HepG2 (cell line): ENCODE measurements around the gene KCTD18. TPM values are rescaled to one million over a fixed set of nuclear protein-coding genes. Genes with fewer than 3 reads are reported as not detected.

Source experiments
- ATAC-seq: fragments of 200-7000 bp; cut with Tn5 transposase; 3 replicates; pipeline ENCODE4 v1.9.1; 2020; ENCODE audit warnings: mild to moderate bottlenecking, moderate library complexity
- BruUV-seq: library from RNA; stranded (reverse); fragments of 400-500 nt; replicated peaks from 2 replicates; lab custom pipeline; 2021; lab: Mats Ljungman, UMichigan
- CTCF ChIA-PET: fragments of 300-600 bp; formaldehyde crosslinking; extraction: SDS; loops from one replicate; lab custom pipeline; 2021; ENCODE audit warnings: low total read pairs, inconsistent platforms, low intra/inter-chr PET ratio; lab: Yijun Ruan, JAX
- POLR2A ChIA-PET: fragments of 350-600 bp; sonication (Branson Sonifier 250); formaldehyde crosslinking; loops from one replicate; lab custom pipeline; 2020; ENCODE audit warnings: antibody characterized with exemption, inconsistent platforms; lab: Yijun Ruan, JAX
- DNase-seq: peaks from one replicate; pipeline ENCODE4 v3.0.0-alpha.2; 2015; ENCODE audit warnings: low spot score
- FAIRE-seq: peaks from 3 replicates; lab custom pipeline; 2011; peaks lifted over from hg19 to GRCh38; lab: Jason Lieb, UNC
- H2AFZ ChIP-seq: one replicate; pipeline ENCODE4 v1.6.1; 2011; ENCODE audit warnings: low read length, inconsistent platforms
- H3K27ac ChIP-seq: fragments of 300-600 bp; 3 replicates; pipeline ENCODE4 v1.8.0; 2011; ENCODE audit warnings: mixed run types, mild to moderate bottlenecking, mixed read lengths, low read length, inconsistent platforms; ENCODE audit not compliant: insufficient read depth; ENCODE audit errors: extremely low read length
- H3K27me3 ChIP-seq, 2 experiments: fragments of 200-600 bp in 1 of 2; 2 replicates in 1 of 2; 3 replicates in 1 of 2; pipeline versions ENCODE4 v1.6.0 to v1.8.0; 2011; ENCODE audit warnings: low read length in 2 of 2, mild to moderate bottlenecking in 2 of 2, moderate library complexity in 2 of 2, inconsistent platforms in 1 of 2; ENCODE audit not compliant: insufficient read depth in 2 of 2, control insufficient read depth in 1 of 2
- H3K36me3 ChIP-seq, 2 experiments: fragments of 200-600 bp in 1 of 2; replicated peaks in 1 of 2; 2 replicates in 1 of 2; 3 replicates in 1 of 2; pipeline versions ENCODE4 v1.5.1 to v1.8.0; 2011; ENCODE audit warnings: low read length in 2 of 2, inconsistent platforms in 1 of 2; ENCODE audit not compliant: insufficient read depth in 2 of 2, control insufficient read depth in 1 of 2
- H3K4me1 ChIP-seq: 2 replicates; pipeline ENCODE4 v1.5.1; 2012; ENCODE audit warnings: low read length, inconsistent platforms; ENCODE audit not compliant: insufficient read depth
- H3K4me2 ChIP-seq: 2 replicates; pipeline ENCODE4 v1.6.0; 2011; ENCODE audit warnings: low read depth, low read length, inconsistent platforms
- H3K4me3 ChIP-seq, 3 experiments: fragments of 200-600 bp in 1 of 3; sonication (generic), shearing (Covaris generic) in 1 of 3; replicated peaks in 1 of 3; 2 replicates each; pipeline ENCODE4 v1.5.1; 2011 to 2016; ENCODE audit warnings: low read length in 3 of 3, inconsistent platforms in 2 of 3, low read depth in 2 of 3, mild to moderate bottlenecking in 2 of 3, control low read depth in 1 of 3, mixed read lengths in 1 of 3; ENCODE audit not compliant: insufficient read depth in 1 of 3
- H3K79me2 ChIP-seq: one replicate; pipeline ENCODE4 v1.6.1; 2011; ENCODE audit warnings: low read length, inconsistent platforms; ENCODE audit not compliant: insufficient read depth
- H3K9ac ChIP-seq: 2 replicates; pipeline ENCODE4 v1.6.0; 2011; ENCODE audit warnings: mild to moderate bottlenecking, low read depth, low read length, inconsistent platforms; ENCODE audit not compliant: insufficient read depth
- H3K9me3 ChIP-seq: 2 replicates; pipeline ENCODE4 v1.5.1; 2012; ENCODE audit warnings: mild to moderate bottlenecking, low read length
- H4K20me1 ChIP-seq: 2 replicates; pipeline ENCODE4 v1.6.0; 2011; ENCODE audit warnings: inconsistent platforms, mild to moderate bottlenecking, low read length, moderate library complexity; ENCODE audit not compliant: insufficient read depth
- ATAD3A ChIP-seq: sonication (generic); formaldehyde crosslinking; IDR thresholded peaks from 2 replicates; pipeline ENCODE4 v1.4.0; 2020; ENCODE audit warnings: missing genetic modification reagents
- ATF6 ChIP-seq: sonication (generic); formaldehyde crosslinking; conservative IDR thresholded peaks from 2 replicates; pipeline ENCODE4 v1.4.0; 2020; ENCODE audit warnings: missing genetic modification reagents
- FOXO1 ChIP-seq: sonication (generic); formaldehyde crosslinking; IDR thresholded peaks from 2 replicates; pipeline ENCODE4 v1.4.0; 2020; ENCODE audit warnings: missing genetic modification reagents
- GPN1 ChIP-seq: sonication (generic); formaldehyde crosslinking; IDR thresholded peaks from 2 replicates; pipeline ENCODE4 v1.5.1; 2020; ENCODE audit warnings: missing genetic modification reagents, borderline replicate concordance
- NFE2L2 ChIP-seq: fragments of 150-350 bp; IDR thresholded peaks from 2 replicates; pipeline ENCODE4 v1.6.1; 2014; ENCODE audit warnings: low read length
- RFXANK ChIP-seq: IDR thresholded peaks from 2 replicates; pipeline ENCODE4 v1.6.1; 2016
- SMC3 ChIP-seq: IDR thresholded peaks from 2 replicates; pipeline ENCODE4 v1.6.1; 2011; ENCODE audit warnings: low read length, improper control_type of control experiment
- ZNF549 ChIP-seq: sonication (generic); formaldehyde crosslinking; IDR thresholded peaks from 2 replicates; pipeline ENCODE4 v1.5.0; 2020; ENCODE audit warnings: missing genetic modification reagents
- ZNF556 ChIP-seq: sonication (generic); formaldehyde crosslinking; IDR thresholded peaks from 2 replicates; pipeline ENCODE4 v1.4.0; 2020; ENCODE audit warnings: mild to moderate bottlenecking, missing genetic modification reagents, borderline replicate concordance
- ZNF577 ChIP-seq: sonication (generic); formaldehyde crosslinking; IDR thresholded peaks from 2 replicates; pipeline ENCODE4 v1.4.0; 2020; ENCODE audit warnings: mild to moderate bottlenecking, low read depth, missing genetic modification reagents, borderline replicate concordance
- in situ Hi-C: cut with HindIII; loops from 2 replicates; pipeline ENCODE4 v1.10.0; 2017; ENCODE audit warnings: low pct_unique_long_range_greater_than_20kb; ENCODE audit not compliant: extremely low pct_ligation_motif_present
- intact Hi-C: fragments of 100-400 bp; cut with micrococcal nuclease; formaldehyde crosslinking; loops from one replicate; pipeline ENCODE4 v1.10.0; 2022; ENCODE audit not compliant: unreplicated experiment
- polyA plus RNA-seq, 8 experiments: library from polyadenylated mRNA; depleted of rRNA in 3 of 8; stranded (reverse) in 7 of 8; unstranded in 1 of 8; fragments of >200 nt; fragmentation: Illumina TruSeq in 4 of 8; extraction: Trizol in 4 of 8; gene quantifications; 2 replicates each; pipeline versions ENCODE4 v1.2.1 to v1.2.3, GENCODE V29; 2011 to 2016; ENCODE audit warnings: low read depth in 4 of 8, missing spikeins in 1 of 8, mixed read lengths in 1 of 8; ENCODE audit not compliant: insufficient read depth in 1 of 8
- total RNA-seq, 5 experiments: library from RNA; depleted of rRNA; stranded (reverse); fragments of >200 nt; fragmentation: Illumina TruSeq; extraction: Trizol; gene quantifications; 2 replicates each; pipeline ENCODE4 v1.2.3, GENCODE V29; 2016; ENCODE audit warnings: low read depth in 1 of 5
- TF ChIP-seq, protein P1 (sequence below): sonication (generic); formaldehyde crosslinking; IDR thresholded peaks from 2 replicates; pipeline ENCODE4 v1.4.0; 2020; ENCODE audit warnings: mild to moderate bottlenecking, missing genetic modification reagents, borderline replicate concordance
- TF ChIP-seq, protein P2 (sequence below): sonication (generic); formaldehyde crosslinking; IDR thresholded peaks from 2 replicates; pipeline ENCODE4 v1.8.0; 2022; ENCODE audit warnings: mild to moderate bottlenecking, missing genetic modification reagents
- TF ChIP-seq, protein P3 (sequence below): sonication (generic); formaldehyde crosslinking; IDR thresholded peaks from 2 replicates; pipeline ENCODE4 v1.9.0; 2022; ENCODE audit warnings: missing genetic modification reagents, mild to moderate bottlenecking, borderline replicate concordance
- TF ChIP-seq, protein P4 (sequence below): IDR thresholded peaks from 2 replicates; pipeline ENCODE4 v1.6.1; 2012; ENCODE audit warnings: inconsistent platforms

Gene KCTD18
- total and polyA plus RNA-seq, 2 of the 13 experiments (the other 11 are each of a cell fraction or from before 2014, with no cell fraction given), result 2.2 to 7.1 TPM

DNA sequence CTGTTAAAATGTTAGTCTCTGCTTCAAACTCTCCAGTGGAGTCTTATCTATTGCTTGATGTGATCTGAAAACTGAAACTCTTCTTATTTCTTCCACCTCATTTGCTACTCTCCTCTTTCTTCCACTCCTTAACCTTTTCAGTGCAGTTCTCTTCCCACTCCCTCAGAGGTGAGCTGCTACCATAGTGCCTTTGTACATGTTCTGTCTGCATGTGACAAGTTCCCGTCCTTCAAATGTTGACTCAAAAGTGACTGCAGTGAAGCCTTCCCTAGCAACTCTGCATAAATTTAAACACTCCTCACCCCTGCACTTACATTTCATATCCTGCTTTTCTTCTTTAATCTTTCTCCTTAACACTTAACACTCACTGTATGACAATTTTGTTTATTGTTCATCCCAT lies 28.3 kb upstream of the KCTD18 start (continued):
- TF ChIP-seq SMC3 (no peak), ZNF556 (CRISPR knock-in tag) (no peak)

GRCh38 chr2:200534572-200534971 lies 24.7 kb upstream of the KCTD18 start:
- Histone ChIP-seq H3K79me2 (peaks cover 17% of the 10 kb centered on the region), H3K4me2 (no peak overlapping the region), H3K4me3 (no peak overlapping the region), H3K36me3 (peaks cover 4 to 41% of the 10 kb centered on the region in 2 experiments), H4K20me1 (no peaks in the 10 kb centered on the region), H3K9me3 (no peaks in the 10 kb centered on the region), H3K27ac (no peak overlapping the region), H3K4me1 (no peaks in the 10 kb centered on the region), H2AFZ (no peak overlapping the region), H3K27me3 (no peaks in the 10 kb centered on the region), H3K9ac (no peak overlapping the region)
- no peak for ATAC-seq
- intact Hi-C loops, result no loop called here
- FAIRE-seq, result no peak
- POLR2A ChIA-PET, result no interaction called here
- CTCF ChIA-PET, result no interaction called here
- no TSS peak for BruUV-seq
- in situ Hi-C loops, result no loop called here
- DNase-seq, result no peak
- TF ChIP-seq, protein P1, sequence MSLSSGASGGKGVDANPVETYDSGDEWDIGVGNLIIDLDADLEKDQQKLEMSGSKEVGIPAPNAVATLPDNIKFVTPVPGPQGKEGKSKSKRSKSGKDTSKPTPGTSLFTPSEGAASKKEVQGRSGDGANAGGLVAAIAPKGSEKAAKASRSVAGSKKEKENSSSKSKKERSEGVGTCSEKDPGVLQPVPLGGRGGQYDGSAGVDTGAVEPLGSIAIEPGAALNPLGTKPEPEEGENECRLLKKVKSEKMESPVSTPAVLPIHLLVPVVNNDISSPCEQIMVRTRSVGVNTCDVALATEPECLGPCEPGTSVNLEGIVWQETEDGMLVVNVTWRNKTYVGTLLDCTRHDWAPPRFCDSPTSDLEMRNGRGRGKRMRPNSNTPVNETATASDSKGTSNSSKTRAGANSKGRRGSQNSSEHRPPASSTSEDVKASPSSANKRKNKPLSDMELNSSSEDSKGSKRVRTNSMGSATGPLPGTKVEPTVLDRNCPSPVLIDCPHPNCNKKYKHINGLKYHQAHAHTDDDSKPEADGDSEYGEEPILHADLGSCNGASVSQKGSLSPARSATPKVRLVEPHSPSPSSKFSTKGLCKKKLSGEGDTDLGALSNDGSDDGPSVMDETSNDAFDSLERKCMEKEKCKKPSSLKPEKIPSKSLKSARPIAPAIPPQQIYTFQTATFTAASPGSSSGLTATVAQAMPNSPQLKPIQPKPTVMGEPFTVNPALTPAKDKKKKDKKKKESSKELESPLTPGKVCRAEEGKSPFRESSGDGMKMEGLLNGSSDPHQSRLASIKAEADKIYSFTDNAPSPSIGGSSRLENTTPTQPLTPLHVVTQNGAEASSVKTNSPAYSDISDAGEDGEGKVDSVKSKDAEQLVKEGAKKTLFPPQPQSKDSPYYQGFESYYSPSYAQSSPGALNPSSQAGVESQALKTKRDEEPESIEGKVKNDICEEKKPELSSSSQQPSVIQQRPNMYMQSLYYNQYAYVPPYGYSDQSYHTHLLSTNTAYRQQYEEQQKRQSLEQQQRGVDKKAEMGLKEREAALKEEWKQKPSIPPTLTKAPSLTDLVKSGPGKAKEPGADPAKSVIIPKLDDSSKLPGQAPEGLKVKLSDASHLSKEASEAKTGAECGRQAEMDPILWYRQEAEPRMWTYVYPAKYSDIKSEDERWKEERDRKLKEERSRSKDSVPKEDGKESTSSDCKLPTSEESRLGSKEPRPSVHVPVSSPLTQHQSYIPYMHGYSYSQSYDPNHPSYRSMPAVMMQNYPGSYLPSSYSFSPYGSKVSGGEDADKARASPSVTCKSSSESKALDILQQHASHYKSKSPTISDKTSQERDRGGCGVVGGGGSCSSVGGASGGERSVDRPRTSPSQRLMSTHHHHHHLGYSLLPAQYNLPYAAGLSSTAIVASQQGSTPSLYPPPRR (CRISPR knock-in tag), result no peak
- TF ChIP-seq RFXANK (CRISPR knock-in tag), result no peak
- TF ChIP-seq ZNF549 (CRISPR knock-in tag), result no peak
- TF ChIP-seq, protein P2, sequence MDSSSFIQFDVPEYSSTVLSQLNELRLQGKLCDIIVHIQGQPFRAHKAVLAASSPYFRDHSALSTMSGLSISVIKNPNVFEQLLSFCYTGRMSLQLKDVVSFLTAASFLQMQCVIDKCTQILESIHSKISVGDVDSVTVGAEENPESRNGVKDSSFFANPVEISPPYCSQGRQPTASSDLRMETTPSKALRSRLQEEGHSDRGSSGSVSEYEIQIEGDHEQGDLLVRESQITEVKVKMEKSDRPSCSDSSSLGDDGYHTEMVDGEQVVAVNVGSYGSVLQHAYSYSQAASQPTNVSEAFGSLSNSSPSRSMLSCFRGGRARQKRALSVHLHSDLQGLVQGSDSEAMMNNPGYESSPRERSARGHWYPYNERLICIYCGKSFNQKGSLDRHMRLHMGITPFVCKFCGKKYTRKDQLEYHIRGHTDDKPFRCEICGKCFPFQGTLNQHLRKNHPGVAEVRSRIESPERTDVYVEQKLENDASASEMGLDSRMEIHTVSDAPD (CRISPR knock-in tag), result no peak
- no peak for TF ChIP-seq ATAD3A
- TF ChIP-seq GPN1 (CRISPR knock-in tag), result no peak
- TF ChIP-seq FOXO1, result no peak
- no peak for TF ChIP-seq NFE2L2
- TF ChIP-seq, protein P3, sequence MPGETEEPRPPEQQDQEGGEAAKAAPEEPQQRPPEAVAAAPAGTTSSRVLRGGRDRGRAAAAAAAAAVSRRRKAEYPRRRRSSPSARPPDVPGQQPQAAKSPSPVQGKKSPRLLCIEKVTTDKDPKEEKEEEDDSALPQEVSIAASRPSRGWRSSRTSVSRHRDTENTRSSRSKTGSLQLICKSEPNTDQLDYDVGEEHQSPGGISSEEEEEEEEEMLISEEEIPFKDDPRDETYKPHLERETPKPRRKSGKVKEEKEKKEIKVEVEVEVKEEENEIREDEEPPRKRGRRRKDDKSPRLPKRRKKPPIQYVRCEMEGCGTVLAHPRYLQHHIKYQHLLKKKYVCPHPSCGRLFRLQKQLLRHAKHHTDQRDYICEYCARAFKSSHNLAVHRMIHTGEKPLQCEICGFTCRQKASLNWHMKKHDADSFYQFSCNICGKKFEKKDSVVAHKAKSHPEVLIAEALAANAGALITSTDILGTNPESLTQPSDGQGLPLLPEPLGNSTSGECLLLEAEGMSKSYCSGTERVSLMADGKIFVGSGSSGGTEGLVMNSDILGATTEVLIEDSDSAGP, result no peak
- TF ChIP-seq ZNF577 (CRISPR knock-in tag), result no peak
- TF ChIP-seq, protein P4, sequence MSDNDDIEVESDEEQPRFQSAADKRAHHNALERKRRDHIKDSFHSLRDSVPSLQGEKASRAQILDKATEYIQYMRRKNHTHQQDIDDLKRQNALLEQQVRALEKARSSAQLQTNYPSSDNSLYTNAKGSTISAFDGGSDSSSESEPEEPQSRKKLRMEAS, result no peak
- TF ChIP-seq ATF6 (CRISPR knock-in tag), result no peak
